Measurements from ENCODE around the gene DNAH10.

Gene DNAH10

DNA sequence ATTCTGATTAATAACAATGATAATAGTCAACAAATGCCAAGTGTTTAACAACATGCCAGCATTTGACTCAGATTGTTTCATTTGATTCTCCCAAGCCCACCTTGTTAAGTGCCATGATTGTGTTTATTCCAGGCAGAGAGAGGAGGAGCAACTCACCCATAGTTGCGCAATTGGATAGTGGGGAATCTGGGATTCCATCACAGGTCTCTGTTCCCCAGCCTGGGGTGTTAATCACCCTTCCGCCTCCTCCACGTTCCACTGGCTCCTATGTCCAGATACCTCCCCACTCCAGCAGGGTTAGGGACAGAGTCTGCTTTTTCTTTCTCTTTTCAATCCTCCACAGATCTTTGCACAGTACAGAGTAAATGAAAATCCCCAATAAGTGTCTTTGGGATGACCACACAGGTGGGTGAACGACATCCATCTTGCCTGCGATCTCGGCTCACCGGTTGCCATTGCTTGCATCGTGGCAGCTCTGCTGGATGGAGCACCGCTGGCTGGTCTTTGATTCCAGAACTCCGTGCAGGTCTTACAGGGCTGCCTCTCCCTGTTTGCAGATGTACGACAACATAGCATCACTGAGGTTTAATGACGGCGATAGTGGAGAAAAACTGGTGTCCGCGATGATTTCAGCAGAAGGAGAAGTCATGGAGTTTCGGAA, 78.8 kb downstream of the DNAH10 start:
- H3K4me3 ChIP-seq (ENCODE audit: low read depth, low read length), result no peak overlapping the region

DNA sequence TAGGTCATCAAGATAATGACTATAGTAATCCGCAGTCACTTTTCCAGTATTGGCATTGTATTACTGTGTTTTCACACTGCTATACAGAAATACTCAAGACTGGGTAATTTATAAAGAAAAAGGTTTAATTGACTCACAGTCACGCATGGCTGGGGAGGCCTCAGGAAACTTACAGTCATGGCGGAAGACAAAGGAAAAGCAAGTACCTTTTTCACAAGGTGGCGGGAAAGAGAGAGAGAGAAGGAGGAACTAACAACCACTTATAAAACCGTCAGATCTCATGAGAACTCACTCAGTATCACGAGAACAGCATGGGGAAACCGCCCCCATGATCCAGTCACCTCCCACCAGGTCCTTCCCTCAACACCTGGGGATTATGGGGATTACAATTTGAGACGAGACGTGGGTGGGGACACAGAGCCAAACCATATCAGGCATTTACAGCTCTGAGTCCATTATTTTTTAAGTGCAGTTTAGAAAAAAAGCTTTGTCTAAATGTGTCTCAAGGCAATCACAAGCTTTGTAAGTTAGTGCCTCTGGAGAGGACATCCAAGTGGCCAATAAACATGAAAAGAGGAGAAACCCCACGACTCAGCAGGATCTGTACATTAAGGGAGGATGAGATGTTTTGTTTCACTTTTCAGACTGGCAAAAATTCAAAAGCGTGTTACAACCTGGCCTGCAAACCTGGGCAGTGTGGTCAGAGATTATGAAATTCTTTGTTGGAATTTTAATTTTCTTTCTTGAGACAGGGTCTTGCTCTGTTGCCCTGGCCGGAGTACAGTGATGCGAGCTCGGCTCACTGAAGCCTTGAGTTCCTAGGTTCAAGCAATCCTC, 82.0 kb downstream of the DNAH10 start:
- no peak overlapping the region for H3K4me3 ChIP-seq (ENCODE audit: low read depth, low read length)

DNA sequence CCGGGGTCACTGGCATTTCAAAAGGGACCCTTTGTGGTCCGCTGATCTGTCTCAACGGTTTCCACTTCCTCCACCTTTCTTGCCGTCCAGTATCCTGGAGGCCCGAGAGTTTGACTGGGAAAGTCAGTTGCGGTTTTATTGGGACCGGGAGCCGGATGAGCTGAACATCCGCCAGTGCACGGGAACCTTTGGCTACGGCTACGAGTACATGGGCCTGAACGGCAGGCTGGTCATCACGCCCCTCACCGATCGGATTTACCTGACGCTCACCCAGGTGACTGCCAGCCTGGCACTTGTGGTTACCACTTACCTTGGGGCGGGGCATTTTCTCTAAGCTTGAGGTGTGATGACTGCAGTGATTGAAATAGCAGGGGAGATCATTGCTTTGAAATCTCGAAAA, 83.8 kb downstream of the DNAH10 start:
- H3K4me3 ChIP-seq (ENCODE audit: low read depth, low read length), result no peak overlapping the region

DNA sequence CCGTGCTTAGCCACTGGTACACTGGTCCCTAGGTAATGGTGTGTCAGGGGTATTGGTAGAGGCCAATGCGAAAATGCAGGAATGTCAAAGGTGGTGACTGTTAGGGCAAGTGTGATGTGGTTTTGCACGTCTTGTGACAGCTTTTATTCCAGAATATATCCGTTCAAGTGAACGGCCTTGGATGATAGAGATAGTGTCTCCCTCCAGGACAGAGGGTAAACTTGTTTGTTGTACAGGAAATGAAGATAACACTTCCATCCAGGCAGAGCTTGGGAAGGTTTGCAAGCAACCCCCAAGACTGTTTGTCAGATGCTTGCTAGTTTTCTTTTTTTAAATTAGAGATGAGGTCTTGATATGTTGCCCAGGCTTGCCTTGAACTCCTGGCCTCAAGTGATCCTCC, 84.2 kb downstream of the DNAH10 start:
- H3K4me3 ChIP-seq (ENCODE audit: low read depth, low read length), result no peak overlapping the region

DNA sequence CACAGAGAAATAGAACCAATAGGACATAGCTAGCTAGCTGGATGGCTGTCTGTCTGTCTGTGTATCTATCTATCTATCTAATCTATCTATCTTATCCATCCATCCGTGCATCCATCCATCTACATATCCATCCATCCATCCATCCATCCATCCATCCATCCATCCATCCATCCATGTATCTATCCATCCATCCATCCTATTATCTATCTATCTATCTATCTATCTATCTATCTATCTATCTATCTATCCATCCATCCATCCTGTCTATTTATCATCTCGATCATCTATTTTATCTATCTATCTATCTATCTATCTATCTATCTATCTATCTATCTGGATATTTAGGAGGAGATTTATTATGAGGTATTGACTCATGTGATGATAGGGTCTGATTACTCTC, 84.9 kb downstream of the DNAH10 start:
- H3K4me3 ChIP-seq (ENCODE audit: low read depth, low read length), result no peak overlapping the region

DNA sequence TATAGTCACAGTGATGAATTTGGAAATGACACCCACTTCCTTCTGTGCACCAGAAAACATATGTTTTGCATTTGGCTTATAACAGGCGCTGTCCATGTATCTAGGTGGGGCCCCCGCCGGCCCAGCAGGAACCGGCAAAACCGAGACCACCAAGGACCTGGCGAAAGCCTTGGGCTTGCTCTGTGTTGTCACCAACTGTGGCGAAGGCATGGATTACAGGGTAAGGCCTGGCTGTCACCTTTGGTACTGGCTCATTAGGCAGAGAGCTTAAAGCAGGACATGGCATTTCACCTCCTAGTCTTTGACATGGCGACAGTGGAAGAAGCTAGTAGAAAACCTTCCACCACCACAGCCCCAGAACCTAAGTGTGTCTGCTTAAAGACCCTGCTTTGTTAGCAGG, 85.8 kb downstream of the DNAH10 start:
- no peak overlapping the region for H3K4me3 ChIP-seq (ENCODE audit: low read depth, low read length)

DNA sequence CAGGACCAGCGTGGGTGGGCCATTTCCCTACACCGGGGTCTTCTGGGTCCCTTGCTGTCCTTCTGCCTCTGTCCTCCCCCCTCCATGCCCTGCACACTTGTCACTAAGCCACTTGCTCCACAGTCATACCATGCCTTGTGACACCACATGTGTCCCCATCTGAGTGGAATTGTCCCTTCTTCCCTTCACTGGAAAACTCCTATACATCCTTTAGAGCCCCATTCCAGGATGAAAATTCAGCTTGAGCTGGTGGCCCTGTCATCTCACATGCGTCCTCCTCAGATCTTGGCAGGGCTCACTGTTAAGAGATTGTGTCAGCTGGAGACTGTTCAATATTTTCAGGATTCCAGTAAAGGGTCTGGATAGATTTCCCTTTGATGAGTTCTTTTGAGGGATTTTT, 87.4 kb downstream of the DNAH10 start:
- H3K4me3 ChIP-seq (ENCODE audit: low read depth, low read length), result no peak overlapping the region

DNA sequence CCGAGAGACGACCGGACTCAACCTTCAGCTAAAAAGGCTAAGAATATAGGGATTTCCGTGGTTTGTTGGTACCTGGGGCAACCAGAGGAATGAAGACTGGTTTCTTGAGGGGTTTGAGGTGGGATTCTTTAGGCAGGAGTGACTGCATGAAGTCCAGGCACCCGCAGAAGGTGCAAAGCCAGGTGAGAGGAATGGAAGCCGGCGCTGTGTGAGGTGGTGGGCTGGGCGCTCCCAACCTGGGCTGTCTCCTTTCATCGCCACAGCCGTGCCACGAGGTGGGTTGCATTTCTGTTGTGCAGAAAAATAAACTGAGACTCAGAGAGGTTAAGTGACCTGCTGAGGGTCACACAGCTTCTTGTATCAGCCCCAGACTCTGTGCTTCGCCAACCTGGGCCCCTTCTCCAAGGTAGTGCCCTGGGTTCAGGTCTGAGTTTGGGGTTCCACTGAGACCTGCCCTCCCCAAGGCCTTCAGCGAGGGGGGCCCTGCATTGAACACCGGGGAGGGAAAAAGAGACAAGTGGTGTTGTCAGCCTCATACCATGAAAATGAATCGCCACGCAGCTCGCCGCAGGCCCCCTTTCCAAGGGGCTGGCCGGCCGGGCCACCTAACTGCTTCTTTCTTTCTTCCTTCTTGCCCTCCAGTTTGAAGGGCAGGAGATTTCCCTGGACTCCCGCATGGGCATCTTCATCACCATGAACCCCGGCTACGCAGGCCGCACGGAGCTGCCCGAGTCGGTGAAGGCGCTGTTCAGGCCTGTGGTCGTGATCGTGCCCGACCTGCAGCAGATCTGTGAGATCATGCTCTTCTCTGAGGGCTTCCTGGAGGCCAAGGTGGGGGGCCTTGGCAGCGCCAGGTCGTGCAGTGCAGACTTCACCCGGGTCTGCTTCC, 88.4 kb downstream of the DNAH10 start:
- H3K4me3 ChIP-seq (ENCODE audit: low read depth, low read length), result no peak overlapping the region

DNA sequence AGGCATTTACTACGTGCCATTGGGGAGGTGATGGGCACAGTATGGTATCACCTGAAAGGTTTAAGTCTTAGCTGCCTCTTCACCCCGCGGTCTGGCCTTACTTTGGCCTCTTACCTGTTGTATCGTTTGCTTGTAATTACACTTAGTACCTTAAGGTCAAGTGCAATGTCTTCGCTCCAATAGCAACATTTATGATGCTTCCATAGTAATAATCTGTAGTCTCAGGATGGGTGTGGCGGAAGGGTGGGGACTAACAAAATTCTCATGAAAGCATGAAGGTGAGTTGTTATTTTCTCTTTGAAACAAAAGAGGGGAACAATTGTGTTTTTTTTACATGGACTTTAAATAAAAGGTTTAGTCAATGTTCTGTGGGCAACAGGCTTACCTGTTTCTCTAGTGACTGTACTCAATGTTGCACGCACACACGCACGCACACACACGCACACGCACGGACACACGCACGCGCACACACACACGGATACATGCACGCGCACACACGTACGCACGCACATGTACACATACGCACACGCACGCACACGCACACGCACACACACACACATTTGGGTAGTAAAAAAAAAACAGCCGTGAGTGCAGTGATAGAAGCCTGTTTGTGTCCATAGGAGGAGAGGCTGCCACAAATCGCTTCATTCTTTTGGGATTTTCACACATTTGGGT, 91.4 kb downstream of the DNAH10 start:
- no peak overlapping the region for H3K4me3 ChIP-seq (ENCODE audit: low read depth, low read length)

DNA sequence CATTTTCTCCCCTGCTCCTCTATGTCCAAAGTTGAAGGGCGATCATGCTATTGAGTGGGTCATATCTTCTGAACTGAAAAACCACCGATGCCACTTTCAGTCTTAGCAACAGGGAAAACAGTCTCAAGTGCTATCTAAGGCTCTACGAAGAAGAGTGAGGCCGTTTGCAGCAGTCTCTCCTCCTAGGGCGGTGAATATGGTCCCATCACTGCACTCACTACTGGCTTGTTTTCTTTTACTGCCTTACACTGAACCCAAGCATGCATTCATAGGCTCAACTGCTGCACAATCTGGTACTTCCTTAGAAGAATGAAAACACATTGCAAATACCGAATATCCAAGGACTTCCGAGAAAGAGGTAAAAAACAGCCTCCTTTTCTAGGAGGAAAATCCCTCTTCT, 92.1 kb downstream of the DNAH10 start:
- H3K4me3 ChIP-seq (ENCODE audit: low read depth, low read length), result no peak overlapping the region

DNA sequence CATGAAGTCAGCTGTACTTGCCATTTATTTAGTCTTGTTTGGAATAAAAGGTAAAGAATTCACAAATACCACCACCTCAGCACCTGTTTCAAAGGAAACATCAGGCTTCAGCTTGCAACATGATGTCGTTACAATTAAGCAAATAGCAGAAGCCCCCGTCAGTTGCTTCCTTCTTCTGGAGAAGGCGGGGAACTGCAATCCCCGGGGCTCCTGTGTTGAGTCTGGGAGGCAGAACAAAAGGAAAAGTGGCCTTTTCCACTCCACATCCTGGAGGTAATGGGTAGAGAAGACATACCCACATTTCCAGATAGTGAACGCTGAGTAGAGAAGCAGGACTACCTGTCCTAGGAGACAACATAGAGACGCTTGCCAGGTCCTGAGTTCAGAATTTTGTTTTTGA, 92.8 kb downstream of the DNAH10 start:
- H3K4me3 ChIP-seq (ENCODE audit: low read depth, low read length), result no peak overlapping the region

DNA sequence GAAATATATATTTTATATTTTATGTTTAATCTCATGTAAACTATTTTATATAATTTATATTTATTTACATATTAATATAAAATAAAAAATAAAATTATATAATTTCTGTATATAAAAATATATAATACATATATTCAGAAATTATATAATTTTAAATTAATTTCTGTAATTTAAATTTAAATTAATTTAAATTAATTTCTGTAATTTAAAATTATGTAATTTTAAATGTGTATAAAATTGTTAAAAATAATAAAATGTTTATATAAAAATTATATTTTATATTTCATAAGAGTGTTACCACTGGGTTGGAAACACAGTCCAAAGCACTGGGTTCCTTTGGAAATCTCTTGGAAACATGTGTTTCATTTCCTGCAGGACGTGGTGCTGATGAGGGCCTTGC, 94.6 kb downstream of the DNAH10 start:
- no peak overlapping the region for H3K4me3 ChIP-seq (ENCODE audit: low read depth, low read length)

DNA sequence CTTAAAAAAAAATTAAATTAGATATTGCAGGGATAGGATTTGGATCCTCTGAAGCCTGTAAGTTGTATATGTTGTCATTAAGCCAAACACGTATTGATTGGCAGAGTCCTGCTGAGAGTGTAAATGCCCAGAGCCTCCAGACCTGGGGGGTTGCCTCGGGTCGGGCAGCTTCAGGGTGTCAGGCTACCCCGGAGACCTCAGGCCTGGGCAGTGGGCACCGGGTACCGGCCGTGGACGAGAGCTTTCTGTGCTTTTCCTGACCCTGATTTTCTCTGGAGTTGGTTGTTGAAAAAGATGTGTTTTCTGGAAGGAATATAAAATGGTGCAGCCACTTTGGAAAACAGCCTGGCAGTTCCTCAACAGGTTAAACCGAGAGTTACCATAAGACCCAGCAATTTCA, 96.1 kb downstream of the DNAH10 start:
- no peak overlapping the region for H3K4me3 ChIP-seq (ENCODE audit: low read depth, low read length)

DNA sequence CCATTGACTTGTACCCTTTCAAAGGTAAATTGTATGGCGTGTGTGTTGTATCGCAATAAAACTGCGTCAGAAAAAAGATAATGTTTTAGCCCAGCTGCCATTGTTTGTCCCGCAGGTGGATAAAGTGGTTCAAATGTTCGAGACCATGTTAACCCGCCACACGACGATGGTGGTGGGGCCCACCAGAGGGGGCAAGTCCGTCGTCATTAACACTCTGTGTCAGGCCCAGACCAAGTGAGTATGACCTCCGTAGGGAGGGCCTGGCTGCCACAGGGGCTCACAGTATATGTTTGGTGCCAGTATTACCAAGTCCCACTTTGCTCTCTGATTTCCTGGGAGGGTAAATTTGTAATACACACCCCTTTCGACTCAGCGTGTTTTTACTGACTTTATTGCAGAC, 96.9 kb downstream of the DNAH10 start:
- no peak overlapping the region for H3K4me3 ChIP-seq (ENCODE audit: low read depth, low read length)

DNA sequence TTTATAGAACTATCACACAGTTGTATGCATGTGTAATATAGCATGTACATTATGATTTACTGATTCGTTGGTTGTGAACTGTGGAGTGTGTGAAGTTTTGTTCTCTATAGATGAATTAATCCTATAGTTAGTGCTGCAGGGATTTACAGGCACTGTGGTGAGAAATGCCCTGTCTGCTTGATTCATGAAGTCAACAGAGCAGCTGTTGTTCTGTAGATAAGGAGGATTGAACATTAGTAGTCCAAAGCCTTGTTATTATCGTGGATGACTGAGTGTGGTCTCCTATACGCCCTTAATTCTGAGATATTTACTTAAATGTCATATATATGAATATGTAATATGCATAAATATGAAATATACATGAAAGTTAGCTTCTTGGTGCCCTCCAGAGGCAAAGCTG, 98.3 kb downstream of the DNAH10 start:
- H3K4me3 ChIP-seq (ENCODE audit: low read depth, low read length), result no peak overlapping the region

DNA sequence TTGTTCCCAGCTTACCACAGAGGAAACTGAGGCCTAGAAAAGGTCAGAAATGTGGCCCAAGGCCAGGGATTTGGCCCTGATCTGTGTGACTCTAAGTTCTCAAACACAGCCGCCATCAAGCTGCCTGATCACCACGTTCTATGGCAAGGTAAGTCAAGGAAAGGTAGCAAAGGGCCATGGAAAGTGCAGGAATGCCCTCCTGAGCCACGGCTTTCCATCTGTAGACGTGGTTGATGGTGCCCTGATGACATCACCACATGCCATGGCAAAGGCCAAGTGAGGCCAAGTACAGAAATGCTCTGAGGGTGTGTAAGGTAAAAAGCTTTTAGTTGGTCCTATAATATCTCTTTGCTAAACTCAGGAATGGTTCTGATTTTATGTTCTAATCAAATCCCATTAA, 99.3 kb downstream of the DNAH10 start:
- H3K4me3 ChIP-seq (ENCODE audit: low read depth, low read length), result no peak overlapping the region

DNA sequence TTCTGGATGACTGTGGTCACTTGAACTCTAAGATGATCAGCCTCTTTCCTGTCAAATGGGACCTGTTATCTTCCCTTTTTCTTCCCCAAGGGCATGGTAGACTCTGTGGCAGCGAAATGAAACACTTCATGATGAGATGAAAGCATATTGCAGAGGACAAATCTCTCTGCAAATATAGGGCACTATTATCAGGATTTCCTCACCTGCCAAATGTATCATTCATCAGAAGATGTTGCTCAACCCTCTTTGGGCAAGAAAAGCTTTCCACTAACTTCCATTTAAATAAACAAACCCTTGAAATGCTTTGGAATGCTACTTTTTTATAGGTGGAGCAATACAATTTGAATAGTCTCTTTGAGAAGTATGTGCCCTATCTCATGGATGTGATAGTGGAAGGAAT, 105.0 kb downstream of the DNAH10 start:
- no peak overlapping the region for H3K4me3 ChIP-seq (ENCODE audit: low read depth, low read length)

DNA sequence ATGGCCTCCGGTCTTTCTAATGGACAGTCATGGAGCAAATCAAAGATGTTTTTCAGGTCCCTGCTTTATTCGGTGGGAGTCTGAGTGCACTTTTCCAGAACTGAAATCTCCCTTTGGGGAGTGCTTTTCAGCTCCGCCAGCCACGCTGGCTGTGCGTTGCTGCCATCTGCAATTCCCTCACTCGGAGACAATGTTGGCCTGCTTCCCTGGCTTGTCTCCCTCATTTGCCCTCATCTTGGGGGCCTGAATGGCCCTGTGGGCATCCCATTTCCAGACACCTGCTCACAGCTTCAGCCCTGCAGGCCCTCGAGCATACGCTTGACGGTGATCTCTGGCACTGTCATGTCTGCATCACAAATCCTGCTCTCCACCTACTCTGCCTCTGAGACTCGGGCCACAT, 106.7 kb downstream of the DNAH10 start:
- no peak overlapping the region for H3K4me3 ChIP-seq (ENCODE audit: low read depth, low read length)

DNA sequence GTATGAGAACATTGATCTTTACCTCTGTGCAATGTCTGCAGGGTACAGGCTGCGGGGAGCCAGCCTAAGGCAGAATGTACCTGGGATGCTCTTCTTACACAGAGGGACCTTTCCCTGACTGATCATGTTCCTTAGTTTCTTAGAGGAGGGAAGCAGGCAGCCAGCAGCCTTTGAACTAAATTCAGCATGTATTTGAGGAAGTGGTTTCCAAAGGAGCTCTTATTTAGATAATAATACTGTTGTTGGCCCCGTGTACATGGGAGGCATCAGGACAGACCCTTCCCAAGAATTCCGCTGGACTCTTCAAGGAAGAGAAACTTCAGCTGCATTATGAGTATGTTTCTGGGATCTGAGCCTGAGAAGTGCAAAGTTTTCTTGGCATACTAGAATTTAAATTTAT, 111.7 kb downstream of the DNAH10 start:
- H3K4me3 ChIP-seq (ENCODE audit: low read depth, low read length), result no peak overlapping the region

DNA sequence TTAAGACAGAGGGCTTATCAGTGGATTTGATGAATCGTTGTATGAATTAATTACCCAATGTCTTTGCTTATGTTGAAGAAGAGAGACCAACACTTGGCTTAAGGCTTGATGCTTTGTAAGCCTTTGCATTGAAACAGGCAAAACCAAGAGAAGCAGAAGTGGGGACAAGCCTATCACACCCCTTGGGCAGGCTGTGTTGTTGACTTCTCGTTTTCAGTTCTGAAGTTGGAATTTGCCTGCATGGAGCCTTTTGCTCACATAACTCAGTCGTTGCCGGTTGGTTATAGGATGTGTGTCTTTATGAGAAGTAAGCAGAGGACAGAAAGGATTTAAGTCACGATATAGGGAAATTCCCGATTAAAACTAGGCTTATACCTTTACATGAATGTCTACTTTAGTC, 115.9 kb downstream of the DNAH10 start:
- no peak overlapping the region for H3K4me3 ChIP-seq (ENCODE audit: low read depth, low read length)

DNA sequence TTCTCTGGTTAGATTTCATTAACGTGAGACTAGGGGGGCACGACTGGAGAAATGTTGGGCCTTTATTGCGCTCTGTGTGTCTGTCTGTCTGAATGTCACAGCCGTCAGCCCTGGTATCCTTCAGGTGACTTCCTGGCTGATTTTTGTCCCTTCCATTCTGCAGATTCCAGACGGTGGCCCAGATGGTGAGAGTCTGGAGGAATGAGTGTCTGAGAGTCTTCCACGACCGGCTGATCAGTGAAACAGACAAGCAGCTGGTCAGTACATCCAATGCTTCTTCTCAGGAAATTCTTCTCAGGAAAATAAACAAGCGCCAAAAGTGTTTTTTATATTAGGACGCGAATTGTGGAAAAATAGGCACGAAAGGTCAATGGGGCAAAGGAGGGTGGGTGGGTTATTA, 117.0 kb downstream of the DNAH10 start:
- H3K4me3 ChIP-seq (ENCODE audit: low read depth, low read length), result no peak overlapping the region
